Measurements from ENCODE around the gene PTPRB. TPM values are rescaled to one million over a fixed set of nuclear protein-coding genes. Genes with fewer than 3 reads are reported as not detected.

Gene PTPRB
- polyA plus RNA-seq (ENCODE audit: insufficient read length in 3 of 3): 10 to 100 TPM; 17.6 to 18.6 (median 17.9) TPM
- long read RNA-seq, donor 1: 0 reads
- long read RNA-seq, donor 2: 0 reads
- long read RNA-seq, donor 3: 0 reads
- long read RNA-seq, donor 4: 0 reads
- long read RNA-seq, donor 5: 0 reads
- long read RNA-seq, donor 6: 0 reads
- long read RNA-seq, donor 7: 0 reads
- long read RNA-seq, donor 8: 0 reads
- long read RNA-seq, donor 9, partial matches to known transcripts: 0 of 1 reads
- long read RNA-seq, donor 9, other reads (novel, unspliced or antisense): 0 of 1 reads
- long read RNA-seq, donor 10, partial matches to known transcripts: 0 of 1 reads
- long read RNA-seq, donor 10, other reads (novel, unspliced or antisense): 0 of 1 reads
- long read RNA-seq, donor 11, partial matches to known transcripts: 0 of 1 reads
- long read RNA-seq, donor 11, other reads (novel, unspliced or antisense): 0 of 1 reads
- long read RNA-seq, donor 12: 0 reads
- long read RNA-seq, donor 13: 0 reads
- long read RNA-seq, donor 14: 0 reads
- long read RNA-seq, donor 15: 0 reads
- long read RNA-seq, donor 16, partial matches to known transcripts: 0 of 3 reads
- long read RNA-seq, donor 16, other reads (novel, unspliced or antisense): 0 of 3 reads

GRCh38 chr12:70637303-70638085, at the start of gene PTPRB:
PTPRB (minus strand) TSS chr12:70637429; CDS start chr12:70637395, 34 bp downstream.
- no peak for DNase-seq (ENCODE audit: extremely low read depth in 1 of 11, low read depth in 9 of 11, low spot score in 4 of 11)

GRCh38 chr12:70686907-70687306, 49.7 kb upstream of the PTPRB start:
- DNase-seq (ENCODE audit: extremely low read depth in 1 of 11, low read depth in 9 of 11, low spot score in 4 of 11): no peak

GRCh38 chr12:70686299-70686698, 49.1 kb upstream of the PTPRB start:
- DNase-seq (ENCODE audit: extremely low read depth in 1 of 11, low read depth in 9 of 11, low spot score in 4 of 11): no peak

GRCh38 chr12:70683976-70684375, 46.7 kb upstream of the PTPRB start:
- DNase-seq (ENCODE audit: extremely low read depth in 1 of 11, low read depth in 9 of 11, low spot score in 4 of 11): no peak

- DNase-seq (ENCODE audit: extremely low read depth in 1 of 11, low read depth in 9 of 11, low spot score in 4 of 11): no peak
These were observed 34.5 kb upstream of the PTPRB start for GRCh38 chr12:70671698-70672097.

- DNase-seq (ENCODE audit: extremely low read depth in 1 of 11, low read depth in 9 of 11, low spot score in 4 of 11): no peak
These were observed 33.7 kb upstream of the PTPRB start for GRCh38 chr12:70670948-70671347.

GRCh38 chr12:70667253-70667652, 30.0 kb upstream of the PTPRB start:
- no peak for DNase-seq (ENCODE audit: extremely low read depth in 1 of 11, low read depth in 9 of 11, low spot score in 4 of 11)

GRCh38 chr12:70666364-70666763, 29.1 kb upstream of the PTPRB start:
- no peak for DNase-seq (ENCODE audit: extremely low read depth in 1 of 11, low read depth in 9 of 11, low spot score in 4 of 11)

GRCh38 chr12:70664465-70664881, 27.2 kb upstream of the PTPRB start:
- no peak for DNase-seq (ENCODE audit: extremely low read depth in 1 of 11, low read depth in 9 of 11, low spot score in 4 of 11)

- no peak for DNase-seq (ENCODE audit: extremely low read depth in 1 of 11, low read depth in 9 of 11, low spot score in 4 of 11)
These were observed 26.6 kb upstream of the PTPRB start for GRCh38 chr12:70663838-70664237.

- no peak for DNase-seq (ENCODE audit: extremely low read depth in 1 of 11, low read depth in 9 of 11, low spot score in 4 of 11)
These were observed 24.4 kb upstream of the PTPRB start for GRCh38 chr12:70661466-70662161.

GRCh38 chr12:70660620-70661219, 23.5 kb upstream of the PTPRB start:
- no peak for DNase-seq (ENCODE audit: extremely low read depth in 1 of 11, low read depth in 9 of 11, low spot score in 4 of 11)

- no peak for DNase-seq (ENCODE audit: extremely low read depth in 1 of 11, low read depth in 9 of 11, low spot score in 4 of 11)
These were observed 22.9 kb upstream of the PTPRB start for GRCh38 chr12:70660002-70660604.

GRCh38 chr12:70659077-70659606, 21.9 kb upstream of the PTPRB start:
- no peak for DNase-seq (ENCODE audit: extremely low read depth in 1 of 11, low read depth in 9 of 11, low spot score in 4 of 11)

- no peak for DNase-seq (ENCODE audit: extremely low read depth in 1 of 11, low read depth in 9 of 11, low spot score in 4 of 11)
These were observed 20.5 kb upstream of the PTPRB start for GRCh38 chr12:70657616-70658286.

GRCh38 chr12:70652451-70652850, 15.2 kb upstream of the PTPRB start:
- no peak for DNase-seq (ENCODE audit: extremely low read depth in 1 of 11, low read depth in 9 of 11, low spot score in 4 of 11)

- no peak for DNase-seq (ENCODE audit: extremely low read depth in 1 of 11, low read depth in 9 of 11, low spot score in 4 of 11)
These were observed 11.6 kb upstream of the PTPRB start for GRCh38 chr12:70648831-70649230.

GRCh38 chr12:70648191-70648590, 11.0 kb upstream of the PTPRB start:
- DNase-seq (ENCODE audit: extremely low read depth in 1 of 11, low read depth in 9 of 11, low spot score in 4 of 11): no peak
